Measurements from ENCODE around the gene SLC27A1. TPM values are rescaled to one million over a fixed set of nuclear protein-coding genes. Genes with fewer than 3 reads are reported as not detected.

SLC27A1 gene
- polyA plus RNA-seq, 6 donors from 2014 or later, result 1.3 to 3.1 (median 2.3) TPM; not detected in 1

GRCh38 chr19:17447704-17448130 lies 22.6 kb upstream of the SLC27A1 start:
- Mint-ChIP-seq H3K36me3 (no peaks in the 10 kb centered on the region), H3K4me1 (peaks cover 5% of the 10 kb centered on the region in 3 donors), H3K27me3 (peaks cover 14 to 37% (median 19%) of the 10 kb centered on the region in 3 donors), H3K9me3 (peaks cover 0 to 5% (median 0%) of the 10 kb centered on the region in 7 donors), H3K4me3 (peak overlapping the region in 6 of 8 donors; percentile 10 to 69 (median 52)), H3K27ac (no peak overlapping the region)
- DNase-seq, result no peak
- no peak for ATAC-seq (ENCODE audit: low read depth in 2 of 2)

- Mint-ChIP-seq H3K4me1 (peaks cover 7 to 8% (median 8%) of the 10 kb centered on the region in 3 donors), H3K4me3 (peak within 1 kb of the TSS in 7 of 8 donors; percentile 19 to 77 (median 56)), H3K27ac (peak within 1 kb of the TSS in 1 of 6 donors; percentile 15), H3K36me3 (no peaks in the 10 kb centered on the region), H3K9me3 (peaks cover 0 to 5% (median 0%) of the 10 kb centered on the region in 7 donors), H3K27me3 (peaks cover 17 to 40% (median 22%) of the 10 kb centered on the region in 3 donors)
- ATAC-seq (ENCODE audit: low read depth in 2 of 2), result peak; percentile 92 to 93
- DNase-seq, result peak; percentile 46
These were observed 22.0 kb upstream of the SLC27A1 start, which contains the start of gene TMEM221 for GRCh38 chr19:17448131-17448967. Gene TMEM221, minus strand, starts transcription at chr19:17448668. Its CDS starts 206 bp downstream, at chr19:17448462.

GRCh38 chr19:17450264-17451075 lies 19.9 kb upstream of the SLC27A1 start:
- ATAC-seq (ENCODE audit: low read depth in 2 of 2) (no peak), DNase-seq (no peak)
- peaks cover 0 to 5% (median 0%) of the 10 kb centered on the region in 7 donors for H3K9me3 Mint-ChIP-seq
- H3K4me1 Mint-ChIP-seq, result peaks cover 10 to 12% (median 12%) of the 10 kb centered on the region in 3 donors
- H3K4me3 Mint-ChIP-seq, result peak overlapping the region in 5 of 8 donors; percentile 23 to 74 (median 25)
- peak overlapping the region in 1 of 6 donors; percentile 20 for H3K27ac Mint-ChIP-seq
- no peaks in the 10 kb centered on the region for H3K36me3 Mint-ChIP-seq
- peaks cover 28 to 60% (median 38%) of the 10 kb centered on the region in 3 donors for H3K27me3 Mint-ChIP-seq

GRCh38 chr19:17451820-17452219 lies 18.5 kb upstream of the SLC27A1 start:
- Mint-ChIP-seq H3K36me3 (no peaks in the 10 kb centered on the region), H3K9me3 (peaks cover 0 to 5% (median 0%) of the 10 kb centered on the region in 7 donors), H3K4me3 (no peak overlapping the region), H3K4me1 (peaks cover 10 to 17% (median 15%) of the 10 kb centered on the region in 3 donors), H3K27ac (no peak overlapping the region), H3K27me3 (peaks cover 35 to 73% (median 46%) of the 10 kb centered on the region in 3 donors)
- no peak for ATAC-seq (ENCODE audit: low read depth in 2 of 2)
- DNase-seq, result no peak

GRCh38 chr19:17454576-17455071 lies 15.7 kb upstream of the SLC27A1 start:
- Mint-ChIP-seq H3K27ac (no peak overlapping the region), H3K36me3 (no peaks in the 10 kb centered on the region), H3K4me3 (no peak overlapping the region), H3K4me1 (peaks cover 10 to 17% (median 15%) of the 10 kb centered on the region in 3 donors), H3K27me3 (peaks cover 44 to 80% (median 48%) of the 10 kb centered on the region in 3 donors), H3K9me3 (peaks cover 0 to 4% (median 0%) of the 10 kb centered on the region in 7 donors)
- no peak for ATAC-seq (ENCODE audit: low read depth in 2 of 2)
- DNase-seq, result no peak

- no peak for DNase-seq
- no peak for ATAC-seq (ENCODE audit: low read depth in 2 of 2)
- Mint-ChIP-seq H3K36me3 (no peaks in the 10 kb centered on the region), H3K27ac (peak overlapping the region in 1 of 6 donors; percentile 60), H3K4me1 (peaks cover 5 to 12% (median 10%) of the 10 kb centered on the region in 3 donors), H3K9me3 (no peaks in the 10 kb centered on the region), H3K4me3 (no peak overlapping the region), H3K27me3 (peaks cover 36 to 76% (median 39%) of the 10 kb centered on the region in 3 donors)
These were observed 14.8 kb upstream of the SLC27A1 start for GRCh38 chr19:17455308-17456123.

GRCh38 chr19:17456127-17456526 lies 14.2 kb upstream of the SLC27A1 start:
- H3K9me3 Mint-ChIP-seq, result no peaks in the 10 kb centered on the region
- H3K27ac Mint-ChIP-seq, result no peak overlapping the region
- peaks cover 5 to 12% (median 10%) of the 10 kb centered on the region in 3 donors for H3K4me1 Mint-ChIP-seq
- no peak overlapping the region for H3K4me3 Mint-ChIP-seq
- no peak for ATAC-seq (ENCODE audit: low read depth in 2 of 2)
- no peaks in the 10 kb centered on the region for H3K36me3 Mint-ChIP-seq
- DNase-seq, result no peak
- peaks cover 36 to 76% (median 38%) of the 10 kb centered on the region in 3 donors for H3K27me3 Mint-ChIP-seq

GRCh38 chr19:17457616-17458015 lies 12.7 kb upstream of the SLC27A1 start:
- Mint-ChIP-seq H3K36me3 (no peaks in the 10 kb centered on the region), H3K27me3 (peaks cover 30 to 66% (median 38%) of the 10 kb centered on the region in 3 donors), H3K9me3 (no peaks in the 10 kb centered on the region), H3K27ac (no peak overlapping the region), H3K4me1 (peaks cover 5 to 12% (median 10%) of the 10 kb centered on the region in 3 donors), H3K4me3 (no peak overlapping the region)
- ATAC-seq (ENCODE audit: low read depth in 2 of 2) (no peak), DNase-seq (no peak)

- Mint-ChIP-seq H3K27me3 (peaks cover 23 to 65% (median 32%) of the 10 kb centered on the region in 3 donors), H3K4me1 (peaks cover 0 to 5% (median 3%) of the 10 kb centered on the region in 3 donors), H3K9me3 (no peaks in the 10 kb centered on the region), H3K36me3 (no peaks in the 10 kb centered on the region), H3K4me3 (no peak overlapping the region), H3K27ac (peak overlapping the region in 1 of 6 donors; percentile 80)
- ATAC-seq (ENCODE audit: low read depth in 2 of 2) (no peak), DNase-seq (no peak)
These were observed 11.4 kb upstream of the SLC27A1 start for GRCh38 chr19:17458970-17459369.

GRCh38 chr19:17460372-17461230 lies 9.7 kb upstream of the SLC27A1 start, which contains the start of gene NXNL1:
Gene NXNL1, minus strand, starts transcription at chr19:17460926. Its CDS starts 57 bp downstream, at chr19:17460869.
- Mint-ChIP-seq H3K9me3 (no peaks in the 10 kb centered on the region), H3K27me3 (peaks cover 16 to 49% (median 17%) of the 10 kb centered on the region in 3 donors), H3K36me3 (no peaks in the 10 kb centered on the region), H3K4me1 (peaks cover 0 to 5% (median 3%) of the 10 kb centered on the region in 3 donors), H3K4me3 (no peak within 1 kb of the TSS), H3K27ac (no peak within 1 kb of the TSS)
- DNase-seq, result no peak
- ATAC-seq (ENCODE audit: low read depth in 2 of 2), result no peak

GRCh38 chr19:17466487-17466850 lies 3.9 kb upstream of the SLC27A1 start:
- no peak overlapping the region for H3K27ac Mint-ChIP-seq
- no peaks in the 10 kb centered on the region for H3K36me3 Mint-ChIP-seq
- peaks cover 0 to 8% (median 0%) of the 10 kb centered on the region in 3 donors for H3K27me3 Mint-ChIP-seq
- peaks cover 25 to 35% (median 26%) of the 10 kb centered on the region in 3 donors for H3K4me1 Mint-ChIP-seq
- ATAC-seq (ENCODE audit: low read depth in 2 of 2) (no peak), DNase-seq (no peak)
- H3K4me3 Mint-ChIP-seq, result peak overlapping the region in 2 of 8 donors; percentile 22 to 55
- H3K9me3 Mint-ChIP-seq, result no peaks in the 10 kb centered on the region
